Purkinje cell (primary cell): ENCODE measurements around the gene MAL. TPM values are rescaled to one million over a fixed set of nuclear protein-coding genes. Genes with fewer than 3 reads are reported as not detected.

Experiments
- polyA plus RNA-seq: library from polyadenylated mRNA; unstranded; fragments of >200 nt; fragmentation: Nextera tagmentation; gene quantifications from 2 replicates; pipeline ENCODE4 v1.2.1, GENCODE V29; 2014

MAL gene
- polyA plus RNA-seq = 60.2 and 73.7 TPM in 2 replicates

DNA sequence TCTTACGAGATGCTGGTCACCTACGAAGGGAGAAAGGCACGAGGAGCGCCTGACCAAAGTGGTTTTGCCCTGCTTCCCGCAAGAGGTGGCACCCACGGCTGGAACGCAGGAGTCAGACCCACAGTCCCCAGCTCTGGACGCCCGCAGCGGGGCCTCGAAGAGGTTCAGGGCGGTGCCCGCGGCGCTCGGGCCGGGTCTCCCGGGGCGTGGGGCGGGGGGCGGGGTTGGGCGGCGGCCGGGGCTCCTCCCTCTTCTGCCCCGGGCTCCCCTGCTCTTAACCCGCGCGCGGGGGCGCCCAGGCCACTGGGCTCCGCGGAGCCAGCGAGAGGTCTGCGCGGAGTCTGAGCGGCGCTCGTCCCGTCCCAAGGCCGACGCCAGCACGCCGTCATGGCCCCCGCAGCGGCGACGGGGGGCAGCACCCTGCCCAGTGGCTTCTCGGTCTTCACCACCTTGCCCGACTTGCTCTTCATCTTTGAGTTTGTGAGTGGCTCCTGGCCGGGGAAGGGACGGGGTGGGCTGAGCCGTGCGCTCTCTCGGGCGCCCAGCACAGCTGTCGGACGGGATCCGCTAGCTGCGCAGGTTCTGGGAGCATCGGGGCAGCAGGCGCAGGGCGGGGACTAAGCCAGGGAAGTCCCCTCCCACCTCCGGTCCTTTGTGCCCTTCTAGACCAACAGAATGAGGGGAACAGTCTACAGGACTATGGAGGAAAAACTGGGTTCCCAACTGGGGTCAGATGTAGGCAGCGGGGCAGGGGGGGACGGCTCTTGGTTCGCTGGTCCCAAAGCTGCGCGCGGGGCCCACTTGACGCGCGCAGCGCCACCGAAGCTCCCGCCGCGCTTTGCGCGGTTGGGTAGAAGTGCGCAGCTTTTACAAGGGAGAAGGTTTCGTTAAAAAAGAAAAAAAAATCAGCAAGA is at the start of gene MAL:
MAL (plus strand) TSS at position 303 of the 914 bp plus-strand sequence; CDS start at position 388, 85 bp downstream.

Other genes starting within 250 kb of the MAL start
- gene TEKT4, start 154.3 kb upstream of the MAL start, polyA plus RNA-seq = not detected in 2 replicates
- 48.6 and 55.4 TPM in 2 replicates for gene MRPS5, start 96.1 kb downstream of the MAL start, polyA plus RNA-seq
- gene ZNF514, start 134.1 kb downstream of the MAL start, polyA plus RNA-seq = 4.2 and 5.9 TPM in 2 replicates
- 2.8 and 3.2 TPM in 2 replicates for gene ZNF2, start 140.1 kb downstream of the MAL start, polyA plus RNA-seq
- gene ZNF892, start 181.8 kb downstream of the MAL start, polyA plus RNA-seq = 1.2 and 2.1 TPM in 2 replicates
- gene PROM2, start 248.7 kb downstream of the MAL start, polyA plus RNA-seq = not detected in 2 replicates